GM12878 (cell line): ENCODE results near the gene PDCD11. TPM values are rescaled to one million over a fixed set of nuclear protein-coding genes. Genes with fewer than 3 reads are reported as not detected.

Experiments
- ATAC-seq: fragments of 200-7000 bp; cut with Tn5 transposase; 3 replicates; pipeline ENCODE4 v1.9.1; 2020; ENCODE audit warnings: mild to moderate bottlenecking, moderate library complexity
- BruUV-seq: library from RNA; stranded (reverse); fragments of 400-500 nt; replicated peaks from 2 replicates; lab custom pipeline; 2021; lab: Mats Ljungman, UMichigan
- CTCF ChIA-PET: fragments of 300-600 bp; sonication (Branson Sonifier 250); formaldehyde crosslinking; extraction: SDS; loops from one replicate; lab custom pipeline; 2021; ENCODE audit warnings: inconsistent platforms; lab: Yijun Ruan, JAX
- POLR2A ChIA-PET: fragments of 350-600 bp; formaldehyde crosslinking; extraction: SDS; loops from one replicate; lab custom pipeline; 2021; ENCODE audit warnings: inconsistent platforms; lab: Charles Lee
- RAD21 ChIA-PET: fragments of 300-600 bp; sonication (Branson Sonifier 250); formaldehyde crosslinking; loops from one replicate; lab custom pipeline; 2023; ENCODE audit warnings: antibody characterized with exemption; ENCODE audit not compliant: unreplicated experiment; lab: Charles Lee
- SMC1A ChIA-PET: fragments of 300-600 bp; sonication (Branson Sonifier 250); formaldehyde crosslinking; loops from one replicate; lab custom pipeline; 2023; ENCODE audit not compliant: unreplicated experiment, uncharacterized antibody; lab: Charles Lee
- DNase-seq: peaks from one replicate; pipeline ENCODE4 v3.0.0-alpha.2; 2011; ENCODE audit warnings: low read depth, low spot score
- FAIRE-seq: peaks from 3 replicates; lab custom pipeline; 2011; peaks lifted over from hg19 to GRCh38; lab: Jason Lieb, UNC
- H2AFZ ChIP-seq: 2 replicates; pipeline ENCODE4 v1.6.0; 2011; ENCODE audit warnings: low read depth, low read length, control low read depth; ENCODE audit not compliant: control insufficient read depth
- H3K27ac ChIP-seq: 2 replicates; pipeline ENCODE4 v1.5.1; 2011; ENCODE audit warnings: control low read depth; ENCODE audit not compliant: control insufficient read depth, insufficient read depth
- H3K27me3 ChIP-seq, 2 experiments: replicated peaks in 1 of 2; 2 replicates each; pipeline versions ENCODE4 v1.6.0 to v1.6.1; 2011; ENCODE audit warnings: low read length in 1 of 2; ENCODE audit not compliant: control insufficient read depth in 2 of 2, insufficient read depth in 2 of 2
- H3K36me3 ChIP-seq, 2 experiments: 2 replicates each; pipeline ENCODE4 v1.5.1; 2011; ENCODE audit warnings: low read length in 1 of 2; ENCODE audit not compliant: control insufficient read depth in 2 of 2, insufficient read depth in 2 of 2
- H3K4me1 ChIP-seq: 2 replicates; pipeline ENCODE4 v1.6.1; 2011; ENCODE audit warnings: mild to moderate bottlenecking, low read length, moderate library complexity, mixed read lengths; ENCODE audit not compliant: control insufficient read depth, insufficient read depth
- H3K4me2 ChIP-seq: 2 replicates; pipeline ENCODE4 v1.6.0; 2011; ENCODE audit warnings: control low read depth; ENCODE audit not compliant: control insufficient read depth, insufficient read depth
- H3K4me3 ChIP-seq: fragments of 200-600 bp; sonication (generic); 2 replicates; pipeline ENCODE4 v1.5.1; 2016
- H3K79me2 ChIP-seq: 2 replicates; pipeline ENCODE4 v1.6.0; 2011; ENCODE audit warnings: low read length; ENCODE audit not compliant: control insufficient read depth, insufficient read depth
- H3K9ac ChIP-seq: 2 replicates; pipeline ENCODE4 v1.8.0; 2011; ENCODE audit warnings: low read length, control low read depth, mixed read lengths; ENCODE audit not compliant: control insufficient read depth, insufficient read depth
- H3K9me3 ChIP-seq: replicated peaks from 3 replicates; pipeline ENCODE4 v1.5.1; 2011; ENCODE audit warnings: mild to moderate bottlenecking, low read length; ENCODE audit not compliant: control insufficient read depth, insufficient read depth
- H4K20me1 ChIP-seq: 2 replicates; pipeline ENCODE4 v1.6.0; 2011; ENCODE audit not compliant: control insufficient read depth, insufficient read depth
- E2F4 ChIP-seq: IDR thresholded peaks from 2 replicates; pipeline ENCODE4 v1.6.1; 2012; ENCODE audit warnings: low read depth, low read length, improper control_type of control experiment
- HDGF ChIP-seq: fragments of 450-650 bp; IDR thresholded peaks from 2 replicates; pipeline ENCODE4 v1.6.1; 2016; ENCODE audit warnings: antibody characterized with exemption
- IKZF1 ChIP-seq: fragments of 450-650 bp; conservative IDR thresholded peaks from 2 replicates; pipeline ENCODE4 v1.6.1; 2017; ENCODE audit warnings: antibody characterized with exemption, mild to moderate bottlenecking
- MAX ChIP-seq: IDR thresholded peaks from 2 replicates; pipeline ENCODE4 v1.6.1; 2012; ENCODE audit warnings: low read depth, low read length, improper control_type of control experiment
- MTA2 ChIP-seq: fragments of 450-650 bp; IDR thresholded peaks from 2 replicates; pipeline ENCODE4 v1.6.1; 2016; ENCODE audit warnings: low read depth, mild to moderate bottlenecking, moderate library complexity
- MYC ChIP-seq: IDR thresholded peaks from 2 replicates; pipeline ENCODE4 v1.6.1; 2011; ENCODE audit warnings: mild to moderate bottlenecking, low read length, moderate library complexity, inconsistent platforms; ENCODE audit not compliant: insufficient read depth, insufficient replicate concordance, insufficient read length, severe bottlenecking
- PML ChIP-seq: IDR thresholded peaks from 2 replicates; pipeline ENCODE4 v1.6.1; 2012; ENCODE audit warnings: low read length, inconsistent platforms
- SREBF1 ChIP-seq: IDR thresholded peaks from 2 replicates; pipeline ENCODE4 v1.6.1; 2012; ENCODE audit warnings: mild to moderate bottlenecking, low read length
- YY1 ChIP-seq: IDR thresholded peaks from 2 replicates; pipeline ENCODE4 v1.6.1; 2011; ENCODE audit warnings: low read depth, mild to moderate bottlenecking, low read length
- WGBS: methylation state at CpG from one replicate; pipeline ENCODE4 v1.1.6; 2016; ENCODE audit warnings: low lambda C conversion rate; ENCODE audit not compliant: insufficient replicate concordance, insufficient coverage; ENCODE audit errors: missing lambda C conversion rate; 5-methylcytosine and 5-hydroxymethylcytosine counted together
- in situ Hi-C: fragments of 300-500 bp; cut with MboI; formaldehyde crosslinking; loops from 9 replicates; pipeline ENCODE4 v1.14.3; 2018; ENCODE audit warnings: mixed read lengths
- intact Hi-C: fragments of 100-400 bp; cut with micrococcal nuclease; formaldehyde crosslinking; loops from one replicate; pipeline ENCODE4 v1.14.2; 2022; ENCODE audit not compliant: unreplicated experiment
- polyA plus RNA-seq, 11 experiments: library from polyadenylated mRNA; depleted of rRNA in 4 of 11; unstranded in 6 of 11; stranded (reverse) in 5 of 11; fragments of >200 nt; fragmentation: Nextera tagmentation in 4 of 11; fragmentation: Illumina TruSeq in 1 of 11; extraction: Ambion mirVana in 4 of 11; extraction: Trizol in 1 of 11; gene quantifications; 1 replicate in 1 of 11; 2 replicates in 10 of 11; pipeline versions ENCODE4 v1.2.1 to v1.2.3, GENCODE V29; 2011 to 2016; ENCODE audit warnings: inconsistent platforms in 2 of 11, missing spikeins in 2 of 11, low read depth in 1 of 11
- total RNA-seq, 4 experiments: library from RNA; depleted of rRNA in 3 of 4; stranded (reverse); fragments of >200 nt in 3 of 4; fragmentation: Illumina TruSeq in 1 of 4; extraction: Trizol in 1 of 4; gene quantifications; 2 replicates each; pipeline versions ENCODE4 v1.2.1 to v1.2.3, GENCODE V29; 2013 to 2021

PDCD11 gene
- total and polyA plus RNA-seq, 10 of the 15 experiments (the other 5 are each of a cell fraction or from before 2014, with no cell fraction given) = 13.9 to 69.7 (median 44.8) TPM

- H3K9me3 ChIP-seq = no peaks in the 10 kb centered on the region
- FAIRE-seq (no peak), ATAC-seq (no peak), DNase-seq (no peak)
- peaks cover 20% of the 10 kb centered on the region for H3K79me2 ChIP-seq
- SMC1A ChIA-PET = interaction anchor here (0.6 to 2.6 kb wide), 4 partner anchors 10 to 519 kb away, joined by 4 to 10 read pairs (median 4); no protein-coding TSS in a partner anchor
- H3K27me3 ChIP-seq = no peaks in the 10 kb centered on the region
- H3K9ac ChIP-seq = no peak overlapping the region
- H2AFZ ChIP-seq = no peak overlapping the region
- CTCF ChIA-PET = interaction anchor here (1.2 to 1.4 kb wide), 3 partner anchors 10 to 453 kb away, joined by 3 to 5 read pairs (median 4); no protein-coding TSS in a partner anchor
- peak overlapping the region; percentile 71 for H3K27ac ChIP-seq
- no peak overlapping the region for H3K4me3 ChIP-seq
- H3K36me3 ChIP-seq = peaks cover 0 to 3% of the 10 kb centered on the region in 2 experiments; a peak in 1 of 4 replicates
- intact Hi-C loops = no loop called here
- POLR2A ChIA-PET = interaction anchor here (0.6 to 1.0 kb wide), 3 partner anchors 21 to 304 kb away, joined by 3 to 7 read pairs (median 6); partner anchors contain the start of genes ATP5MK and PDCD11
- H4K20me1 ChIP-seq = no peaks in the 10 kb centered on the region
- H3K4me1 ChIP-seq = peaks cover 20% of the 10 kb centered on the region
- BruUV-seq = no TSS peak
- in situ Hi-C loops = no loop called here
- 99% methylated on average over 5 of the region's 5 CpGs for WGBS
- no peak overlapping the region for H3K4me2 ChIP-seq
- RAD21 ChIA-PET = interaction anchor here (0.7 kb wide), 1 partner anchor 38 kb away, joined by 3 read pairs; no protein-coding TSS in a partner anchor
- no peak for TF ChIP-seq YY1
- no peak for TF ChIP-seq MAX
- no peak for TF ChIP-seq HDGF
- TF ChIP-seq MTA2 = no peak
- no peak for TF ChIP-seq E2F4
- no peak for TF ChIP-seq IKZF1
- no peak for TF ChIP-seq SREBF1
- no peak for TF ChIP-seq PML
- no peak for TF ChIP-seq MYC
Measured at GRCh38 chr10:103374263-103374662, 22.2 kb upstream of the PDCD11 start.
